HG02938 (cell line): ENCODE data around the gene TACC3.

Experiments
- ATAC-seq: cut with Tn5 transposase; IDR thresholded peaks from one replicate; pipeline ENCODE4 v1.9.1; 2021; ENCODE audit warnings: mild to moderate bottlenecking, moderate library complexity; ENCODE audit not compliant: unreplicated experiment

The TACC3 gene

DNA sequence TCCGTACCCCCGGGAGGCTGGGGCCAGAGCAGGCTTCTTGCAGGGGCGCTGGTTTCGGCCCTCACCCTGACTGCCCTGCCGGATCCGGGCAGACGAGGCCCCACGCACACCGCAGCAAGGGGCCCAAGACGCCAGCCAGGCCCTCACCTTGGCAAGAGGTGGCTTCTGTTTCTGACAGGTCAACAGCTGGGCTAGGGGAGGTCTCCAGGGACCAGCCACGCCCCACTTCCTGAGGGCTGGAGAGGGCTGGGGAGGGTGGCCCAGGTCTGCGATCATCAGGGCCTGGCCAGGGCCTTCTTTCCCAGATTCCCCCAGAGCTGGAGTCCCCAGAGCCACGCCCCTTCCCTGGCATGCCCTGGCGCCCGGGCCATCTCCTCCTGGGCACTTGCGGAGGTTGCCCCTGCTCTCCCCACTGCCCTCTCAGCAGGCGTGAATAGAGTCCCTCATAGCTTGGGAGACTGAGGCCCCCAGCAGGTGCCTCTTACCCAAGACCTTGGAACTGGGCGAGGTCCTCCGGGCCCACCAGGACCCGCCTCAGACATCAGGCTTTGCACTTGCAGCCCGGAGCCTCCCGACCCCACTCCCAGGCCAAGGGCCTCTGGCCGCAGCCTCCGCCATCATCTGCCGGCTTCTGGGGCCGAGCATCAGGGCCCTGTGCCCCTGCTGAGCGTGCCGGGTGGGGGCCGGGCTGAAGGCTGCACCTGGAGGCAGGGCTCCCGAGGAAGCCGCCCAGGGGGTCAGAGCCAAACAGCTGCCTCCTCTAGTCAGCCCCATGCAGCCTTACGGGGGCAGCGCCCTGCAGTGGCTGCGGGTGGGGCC is 65.4 kb downstream of the TACC3 start:
- ATAC-seq, result no peak

DNA sequence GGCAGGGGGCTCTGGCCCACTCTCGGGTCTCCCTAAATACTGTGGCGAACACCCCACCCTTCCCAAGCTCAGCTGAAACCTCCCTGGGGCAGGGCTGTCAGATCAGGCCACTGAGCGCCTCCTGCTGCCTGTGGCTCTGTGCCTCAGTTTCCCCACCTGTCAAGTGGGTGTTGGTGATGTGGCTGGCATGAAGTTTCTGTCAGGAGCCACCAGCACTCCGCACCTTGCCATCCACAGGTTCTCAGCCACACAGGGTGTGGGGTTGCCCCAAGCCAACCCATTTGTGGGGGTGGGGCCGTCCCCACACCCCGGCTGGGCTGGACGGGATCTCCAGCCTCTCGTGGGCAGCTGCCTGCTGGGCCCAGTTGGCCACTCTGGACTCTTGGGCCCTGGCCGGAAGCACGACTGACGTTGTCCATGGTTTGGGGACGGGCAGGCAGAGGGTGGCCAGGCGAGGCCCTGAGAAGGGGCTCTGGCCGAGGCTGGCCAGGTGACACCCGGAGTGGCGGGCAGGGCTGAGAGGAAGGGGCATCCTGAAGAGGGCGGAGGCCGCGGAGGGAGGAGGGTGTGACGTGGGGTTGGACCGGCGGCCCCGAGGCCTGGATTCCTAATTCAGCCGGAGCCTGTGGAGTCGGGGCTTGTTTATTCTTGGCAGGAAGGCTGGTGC is 66.2 kb downstream of the TACC3 start:
- ATAC-seq, result no peak

DNA sequence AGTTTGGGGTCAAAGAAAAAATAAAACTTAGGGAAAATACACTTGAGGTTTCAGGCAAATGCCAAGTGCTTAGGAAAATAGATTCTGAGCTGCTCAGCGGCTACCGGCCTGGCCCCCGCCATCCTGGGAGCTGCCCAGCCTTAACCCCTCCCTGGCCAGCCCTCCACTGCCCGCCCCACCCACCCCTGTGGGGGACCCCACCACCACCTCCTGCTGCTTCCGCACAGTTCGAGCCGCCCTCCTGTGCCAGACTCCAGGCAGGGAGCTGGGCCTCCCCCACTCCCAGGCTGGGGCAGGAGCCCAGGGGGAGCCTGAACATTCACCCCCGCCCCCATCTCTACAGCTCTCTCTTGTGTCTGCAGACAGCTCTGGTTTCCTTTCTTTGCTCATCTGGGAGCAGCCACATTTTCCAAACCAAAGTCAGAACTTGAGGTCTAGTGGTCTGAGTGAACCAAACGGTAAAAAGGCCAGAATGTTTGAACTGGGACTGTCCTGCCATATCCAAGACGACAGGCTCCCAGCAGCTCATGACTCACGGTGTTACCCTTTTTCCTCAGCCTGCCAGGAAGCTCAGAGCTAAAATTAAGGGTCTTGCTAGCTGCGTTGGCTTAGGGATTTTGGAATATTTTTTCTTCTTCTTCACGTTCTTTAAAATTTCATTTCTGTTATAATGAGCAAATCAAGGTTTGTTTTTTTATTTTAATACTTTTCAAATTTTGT is 67.1 kb downstream of the TACC3 start:
- no peak for ATAC-seq

DNA sequence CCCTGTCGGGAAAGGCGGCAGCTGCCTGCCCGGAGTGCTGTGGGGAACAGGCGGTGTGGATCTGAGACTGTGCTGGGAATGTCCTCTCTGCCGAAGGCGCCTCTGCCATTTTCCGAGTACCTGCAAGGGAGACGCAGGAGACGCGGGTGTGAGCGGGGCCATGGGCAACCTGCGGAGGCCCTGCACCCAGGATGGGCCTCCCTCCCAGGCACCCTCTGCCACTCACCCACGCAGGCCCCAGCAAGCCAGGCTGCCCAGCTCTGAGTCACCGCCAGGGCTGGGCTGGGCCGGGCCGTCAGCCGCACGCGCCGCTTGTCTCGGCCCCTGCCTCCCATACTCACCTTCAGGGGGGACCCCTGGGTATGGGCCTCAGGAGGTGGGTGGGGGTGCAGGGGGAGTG is 68.2 kb downstream of the TACC3 start:
- ATAC-seq, result no peak

DNA sequence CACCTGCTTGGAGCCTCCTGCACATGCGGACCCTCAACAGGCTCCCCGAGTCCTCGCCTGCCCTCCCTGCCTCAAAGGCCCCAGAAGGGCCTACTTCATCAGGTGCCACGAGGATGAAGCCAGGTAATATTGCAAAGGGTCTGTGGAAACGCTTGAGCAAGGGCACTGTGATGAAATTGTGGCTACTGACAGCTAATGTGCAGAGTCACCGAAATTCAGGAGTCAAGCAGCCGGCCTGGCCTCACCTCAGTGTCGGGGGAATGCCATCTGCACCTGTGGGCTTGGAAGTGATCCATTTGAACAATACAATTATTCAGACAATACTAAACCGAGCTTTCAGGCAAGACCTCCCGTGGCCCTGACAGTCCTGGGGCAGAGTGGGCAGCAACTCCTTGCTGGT is 68.7 kb downstream of the TACC3 start:
- ATAC-seq, result no peak

DNA sequence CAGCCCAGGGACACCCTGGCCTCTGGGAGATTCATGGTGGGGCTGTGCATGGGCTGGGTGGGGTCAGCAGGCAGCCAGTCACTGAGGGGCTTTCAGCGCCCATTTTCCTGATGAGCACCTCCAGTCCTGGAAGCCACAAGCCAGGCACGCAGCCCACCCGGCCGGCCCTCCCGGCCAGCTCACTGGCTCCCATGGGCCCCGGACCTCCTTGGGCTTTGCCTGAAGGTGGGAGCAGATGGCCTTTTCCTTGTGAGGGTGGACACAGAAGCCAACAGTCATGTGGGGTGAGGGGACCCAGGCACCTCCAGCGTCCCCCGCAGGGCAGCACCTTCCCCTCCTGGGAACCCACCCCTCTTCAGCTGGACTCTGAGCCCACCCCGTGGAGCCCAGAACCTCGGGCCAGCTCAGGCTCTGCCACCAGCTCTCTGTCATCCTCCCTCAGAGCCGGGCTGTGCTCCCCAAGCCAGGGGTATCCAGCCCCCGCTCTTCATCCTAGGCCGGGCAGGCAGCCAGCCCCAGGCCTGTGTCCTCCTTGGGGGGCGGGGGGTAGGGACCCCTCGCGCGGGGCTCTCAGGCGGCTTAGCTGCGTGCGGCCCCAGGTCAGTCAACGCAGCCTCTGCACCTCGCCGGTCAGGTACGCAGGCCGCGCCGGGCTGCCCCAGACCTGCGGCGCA is 71.0 kb downstream of the TACC3 start:
- ATAC-seq, result no peak

DNA sequence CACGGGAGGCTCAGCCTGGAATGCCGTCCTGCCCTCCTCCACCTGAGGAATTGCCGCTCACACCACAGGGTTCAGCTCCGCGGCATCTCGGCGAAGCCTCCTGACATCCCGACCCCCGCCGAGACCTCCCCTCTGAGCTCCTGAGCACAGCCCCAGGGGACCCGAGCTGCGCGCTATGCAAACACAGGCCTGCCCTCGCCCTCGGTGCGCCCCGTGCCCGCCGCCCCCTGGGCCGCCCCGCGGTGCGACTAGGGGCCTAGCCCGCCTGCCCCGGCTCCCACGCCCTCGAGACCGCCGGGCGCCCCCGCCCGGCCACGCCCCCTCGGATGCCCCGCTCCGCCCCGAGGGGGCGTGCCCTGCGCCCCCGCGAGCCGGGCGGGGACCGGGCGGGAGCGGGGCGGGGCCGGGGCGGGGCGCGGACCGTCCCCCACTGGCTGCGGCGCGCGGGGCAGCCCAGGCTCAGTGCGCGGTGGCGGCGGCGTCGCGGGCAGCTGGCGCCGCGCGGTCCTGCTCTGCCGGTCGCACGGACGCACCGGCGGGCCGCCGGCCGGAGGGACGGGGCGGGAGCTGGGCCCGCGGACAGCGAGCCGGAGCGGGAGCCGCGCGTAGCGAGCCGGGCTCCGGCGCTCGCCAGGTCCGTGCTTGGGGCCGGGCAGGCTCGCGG is 71.6 kb downstream of the TACC3 start, which contains the start of gene FGFR3:
FGFR3 (plus strand) TSS at position 462 of the 664 bp plus-strand sequence. CDS start 642 bp downstream, outside the sequence.
- no peak for ATAC-seq

DNA sequence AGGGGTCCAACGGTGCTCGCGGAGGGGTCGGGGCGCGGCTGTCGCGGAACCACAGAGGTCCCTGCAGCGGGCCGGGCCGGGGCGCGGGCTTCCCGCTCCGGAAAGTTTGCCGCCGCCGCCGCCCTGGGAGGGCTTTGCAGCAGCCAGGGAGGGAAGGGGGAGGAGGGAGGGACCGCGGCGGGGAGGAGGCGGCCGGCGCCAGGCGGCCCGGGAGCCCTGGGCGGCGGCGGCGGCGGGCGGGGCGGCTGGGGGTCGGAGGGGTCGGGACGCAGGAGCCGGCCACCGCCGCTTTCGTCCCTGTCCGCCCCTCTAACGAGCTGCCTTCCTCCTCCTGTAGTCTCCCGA is 72.1 kb downstream of the TACC3 start:
- ATAC-seq, result no peak

DNA sequence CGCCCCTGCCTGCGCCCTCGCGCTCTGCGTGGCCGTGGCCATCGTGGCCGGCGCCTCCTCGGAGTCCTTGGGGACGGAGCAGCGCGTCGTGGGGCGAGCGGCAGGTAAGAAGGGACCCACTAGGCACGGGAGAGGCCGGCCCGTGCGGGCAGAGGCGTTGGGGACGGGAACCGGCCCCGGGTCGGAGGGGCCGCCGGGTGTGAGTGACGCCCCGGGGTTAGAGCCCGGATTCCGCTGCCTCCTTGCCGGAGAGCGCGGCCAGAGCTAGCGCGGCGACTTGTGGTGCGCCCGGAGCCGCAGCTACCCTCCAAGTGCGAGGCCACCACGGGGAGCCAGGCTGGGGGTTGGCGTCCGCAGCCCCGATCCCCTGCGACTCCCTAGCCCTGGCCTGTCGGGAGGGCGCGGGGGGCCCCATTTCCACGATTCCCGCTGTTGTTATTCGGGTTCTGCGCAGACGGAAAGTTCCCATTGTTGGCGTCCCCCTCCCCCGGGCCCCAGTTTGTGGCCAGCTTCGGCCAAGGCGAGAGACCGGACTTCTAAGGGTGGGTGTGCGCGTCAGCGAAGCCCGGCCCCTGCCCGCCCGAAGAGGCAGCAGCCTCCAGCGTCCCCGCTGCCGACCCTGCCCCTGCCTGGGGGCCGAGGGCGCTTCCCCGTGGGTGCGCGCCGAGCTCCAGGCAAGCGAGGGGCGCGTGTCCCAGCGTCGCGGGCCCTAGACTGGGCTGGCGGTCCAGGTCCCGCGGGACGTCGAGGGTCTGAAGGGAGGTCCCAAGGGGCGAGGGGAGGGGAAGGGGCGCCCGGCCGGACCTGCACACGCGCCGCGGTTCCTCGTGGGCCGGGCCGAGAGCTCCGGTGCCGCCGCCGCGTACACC is 72.9 kb downstream of the TACC3 start:
- no peak for ATAC-seq
